ENCODE measurements around the gene TANC1. TPM values are rescaled to one million over a fixed set of nuclear protein-coding genes. Genes with fewer than 3 reads are reported as not detected.

TANC1 gene
- total RNA-seq, 1 experiment from 2014 or later = 19.3 TPM

DNA sequence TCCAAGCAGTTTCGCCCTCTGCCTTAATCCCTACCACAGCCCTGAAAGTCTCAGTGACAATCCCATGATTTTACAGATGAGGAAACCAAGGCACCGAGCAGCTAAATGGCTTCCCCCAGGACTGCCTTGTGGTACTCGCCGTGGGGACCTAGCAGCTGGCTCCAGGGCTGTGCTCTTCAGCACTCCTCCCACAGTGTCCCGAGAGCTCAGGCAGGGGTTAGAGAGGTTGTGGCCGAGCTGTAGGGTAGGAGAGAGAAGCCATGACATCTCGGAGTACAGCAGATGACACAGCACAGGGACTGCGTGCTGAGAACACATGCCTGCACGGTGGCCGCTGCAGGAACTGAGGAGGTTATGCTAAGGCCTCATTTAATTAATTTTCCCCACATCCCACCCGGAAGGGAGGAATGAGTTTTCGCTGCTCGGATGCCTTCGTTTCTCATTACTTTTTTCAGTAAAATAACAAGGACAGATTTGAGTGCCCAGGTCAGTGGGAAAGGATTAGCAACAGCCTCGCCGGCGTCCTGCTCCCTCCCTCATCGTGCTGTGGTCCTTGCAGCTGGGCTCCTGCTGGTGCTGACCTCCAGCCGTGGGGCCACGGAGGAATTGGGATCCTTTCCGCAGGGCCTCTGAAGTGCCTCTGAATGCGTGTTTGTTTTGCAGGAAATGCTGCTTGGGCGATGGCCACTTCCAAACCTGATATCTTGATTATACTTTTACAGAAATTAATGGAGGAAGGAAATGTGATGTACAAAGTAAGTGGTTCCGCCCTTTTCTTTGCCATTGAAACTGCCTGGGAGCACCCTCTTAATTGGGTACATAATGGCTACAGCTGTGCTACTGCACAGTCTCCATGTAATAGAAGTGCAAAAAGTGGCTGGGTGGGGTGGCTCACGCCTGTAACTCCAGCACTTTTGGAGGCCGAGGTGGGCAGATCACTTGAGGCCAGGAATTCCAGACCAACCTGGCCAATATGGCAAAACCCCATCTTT lies 256.9 kb downstream of the TANC1 start:
- DNase-seq (ENCODE audit: low read depth) = no peak

DNA sequence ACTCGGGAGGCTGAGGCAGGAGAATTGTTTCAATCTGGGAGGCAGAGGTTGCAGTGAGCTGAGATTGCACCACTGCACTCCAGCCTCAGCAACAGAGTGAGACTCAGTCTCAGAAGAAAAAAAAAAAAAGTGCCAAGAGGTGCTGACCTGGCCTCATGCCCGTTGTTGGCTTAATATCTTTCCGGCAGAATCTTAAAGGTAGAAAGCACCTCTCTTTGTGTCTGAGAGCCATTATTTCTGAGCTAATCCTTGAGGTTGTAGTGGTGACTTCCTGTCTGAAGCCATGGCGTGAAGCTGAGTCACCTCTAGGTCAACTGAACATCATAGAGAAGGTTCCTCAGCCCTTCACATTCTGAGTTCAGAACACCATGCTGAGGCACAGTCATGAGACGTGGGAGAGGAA lies 257.6 kb downstream of the TANC1 start:
- DNase-seq (ENCODE audit: low read depth) = peak; percentile 80

DNA sequence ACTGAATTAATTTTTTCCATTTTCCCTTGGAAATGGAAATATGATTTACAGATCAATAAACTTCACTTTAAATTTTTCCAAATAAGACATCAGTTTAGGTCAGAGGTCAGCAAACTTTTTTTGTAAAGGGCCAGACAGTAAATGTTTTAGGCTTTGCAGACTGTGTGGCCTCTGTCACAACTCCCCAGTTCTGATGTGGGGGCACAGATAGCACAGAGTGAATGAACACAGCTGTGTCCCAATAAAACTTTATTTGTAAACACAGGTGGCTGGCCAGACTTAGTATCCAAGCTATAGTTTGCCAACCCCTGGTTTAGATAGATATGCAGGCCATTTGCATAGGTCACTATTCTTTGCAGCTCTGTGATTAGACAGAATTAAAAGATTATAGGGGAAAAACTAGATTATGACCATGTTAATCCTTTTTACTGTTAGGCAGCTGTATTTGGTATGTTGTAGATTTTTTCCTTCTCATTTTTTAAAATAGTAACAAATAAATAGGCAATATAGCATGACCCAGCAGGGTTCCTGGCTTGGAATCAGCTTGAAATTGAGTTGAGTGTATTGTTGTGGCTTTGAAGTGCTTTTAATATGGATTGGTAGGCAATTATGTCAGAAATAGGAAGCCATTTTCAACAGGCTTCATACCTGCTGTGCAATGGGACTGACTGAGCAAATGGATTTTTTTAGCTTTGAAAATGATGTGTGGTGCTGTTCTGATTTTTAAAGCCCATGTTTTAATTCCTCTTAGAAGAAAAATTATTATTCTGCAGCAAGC lies 258.4 kb downstream of the TANC1 start:
- no peak for DNase-seq (ENCODE audit: low read depth)

DNA sequence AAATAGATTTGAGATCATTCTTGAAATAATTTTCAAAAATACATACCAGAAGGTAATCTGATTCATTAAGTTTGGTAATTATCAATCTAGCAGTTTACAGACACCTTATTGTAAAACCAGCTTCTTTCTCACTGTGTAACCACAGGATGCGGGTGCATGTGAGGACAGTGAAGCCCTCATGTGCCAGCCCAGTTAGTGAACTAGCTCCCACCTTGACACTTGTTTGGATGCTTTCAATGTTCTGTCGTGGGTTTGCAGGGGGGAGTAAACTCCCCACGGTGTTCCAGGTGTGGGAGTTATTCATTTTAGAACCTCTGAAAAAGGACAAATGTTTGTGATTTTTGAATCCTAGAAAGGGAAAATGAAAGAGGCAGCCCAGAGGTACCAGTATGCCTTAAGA lies 259.0 kb downstream of the TANC1 start:
- no peak for DNase-seq (ENCODE audit: low read depth)

DNA sequence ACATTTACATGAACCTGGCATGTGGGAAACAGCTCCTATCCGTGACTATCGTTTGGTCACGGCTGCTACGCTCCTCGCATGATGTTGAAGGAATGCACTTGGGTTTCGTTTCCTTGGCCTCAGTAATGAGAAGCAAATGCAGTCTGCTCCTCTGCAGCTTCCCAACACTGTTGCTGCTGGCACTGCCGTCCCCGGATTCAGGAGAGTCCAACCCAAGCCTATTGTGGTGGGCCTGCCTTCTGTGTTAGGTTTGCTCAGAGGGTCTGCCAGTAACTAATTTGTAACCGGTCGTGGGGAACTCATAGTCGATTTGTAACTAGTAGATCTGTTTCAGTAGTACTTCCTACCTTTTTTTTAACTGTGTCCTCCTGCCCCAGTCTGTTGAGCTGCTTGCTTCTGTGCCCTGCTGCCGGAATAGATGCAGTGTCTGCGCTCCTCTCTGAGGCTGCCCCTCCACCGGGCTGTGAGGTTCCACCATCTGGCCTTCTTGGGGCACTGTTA lies 259.7 kb downstream of the TANC1 start:
- DNase-seq (ENCODE audit: low read depth) = no peak

DNA sequence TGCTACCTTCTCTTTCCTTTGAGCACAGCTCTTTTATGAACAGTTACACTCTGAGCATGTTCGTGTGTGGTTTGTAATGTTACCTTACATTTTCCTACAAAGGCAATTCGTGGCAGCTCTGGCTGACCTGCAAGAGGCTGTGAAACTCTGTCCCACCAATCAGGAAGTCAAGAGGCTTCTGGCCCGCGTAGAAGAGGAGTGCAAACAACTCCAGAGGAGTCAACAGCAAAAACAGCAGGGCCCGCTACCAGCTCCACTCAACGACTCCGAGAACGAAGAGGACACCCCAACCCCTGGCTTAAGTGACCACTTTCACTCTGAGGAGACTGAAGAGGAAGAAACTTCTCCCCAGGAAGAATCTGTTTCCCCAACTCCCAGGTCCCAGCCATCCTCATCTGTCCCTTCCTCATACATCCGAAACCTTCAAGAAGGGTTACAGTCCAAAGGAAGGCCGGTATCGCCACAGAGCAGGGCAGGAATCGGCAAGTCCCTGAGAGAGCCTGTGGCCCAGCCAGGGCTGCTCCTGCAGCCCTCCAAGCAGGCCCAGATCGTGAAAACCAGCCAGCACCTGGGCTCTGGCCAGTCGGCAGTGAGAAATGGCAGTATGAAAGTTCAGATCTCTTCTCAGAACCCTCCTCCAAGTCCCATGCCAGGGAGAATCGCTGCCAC lies 261.2 kb downstream of the TANC1 start:
- DNase-seq (ENCODE audit: low read depth) = no peak

DNA sequence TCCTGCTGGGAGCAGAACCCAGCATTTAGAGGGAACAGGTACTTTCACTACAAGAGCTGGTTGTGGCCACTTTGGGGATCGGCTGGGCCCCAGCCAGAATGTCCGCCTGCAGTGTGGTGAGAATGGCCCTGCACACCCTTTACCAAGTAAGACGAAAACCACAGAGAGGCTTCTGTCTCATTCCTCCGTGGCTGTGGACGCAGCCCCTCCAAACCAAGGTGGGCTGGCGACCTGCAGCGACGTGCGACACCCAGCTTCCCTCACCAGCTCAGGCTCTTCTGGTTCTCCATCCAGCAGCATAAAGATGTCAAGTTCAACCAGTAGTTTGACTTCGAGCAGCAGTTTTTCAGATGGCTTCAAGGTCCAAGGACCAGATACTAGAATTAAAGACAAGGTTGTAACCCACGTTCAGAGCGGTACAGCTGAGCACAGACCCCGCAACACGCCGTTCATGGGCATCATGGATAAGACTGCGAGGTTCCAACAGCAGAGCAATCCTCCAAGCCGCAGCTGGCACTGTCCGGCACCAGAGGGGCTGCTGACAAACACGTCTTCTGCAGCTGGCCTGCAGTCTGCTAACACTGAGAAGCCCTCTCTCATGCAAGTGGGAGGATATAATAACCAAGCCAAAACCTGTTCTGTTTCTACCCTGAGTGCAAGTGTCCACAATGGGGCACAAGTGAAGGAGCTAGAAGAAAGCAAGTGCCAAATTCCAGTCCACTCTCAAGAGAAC lies 261.9 kb downstream of the TANC1 start:
- DNase-seq (ENCODE audit: low read depth) = no peak

DNA sequence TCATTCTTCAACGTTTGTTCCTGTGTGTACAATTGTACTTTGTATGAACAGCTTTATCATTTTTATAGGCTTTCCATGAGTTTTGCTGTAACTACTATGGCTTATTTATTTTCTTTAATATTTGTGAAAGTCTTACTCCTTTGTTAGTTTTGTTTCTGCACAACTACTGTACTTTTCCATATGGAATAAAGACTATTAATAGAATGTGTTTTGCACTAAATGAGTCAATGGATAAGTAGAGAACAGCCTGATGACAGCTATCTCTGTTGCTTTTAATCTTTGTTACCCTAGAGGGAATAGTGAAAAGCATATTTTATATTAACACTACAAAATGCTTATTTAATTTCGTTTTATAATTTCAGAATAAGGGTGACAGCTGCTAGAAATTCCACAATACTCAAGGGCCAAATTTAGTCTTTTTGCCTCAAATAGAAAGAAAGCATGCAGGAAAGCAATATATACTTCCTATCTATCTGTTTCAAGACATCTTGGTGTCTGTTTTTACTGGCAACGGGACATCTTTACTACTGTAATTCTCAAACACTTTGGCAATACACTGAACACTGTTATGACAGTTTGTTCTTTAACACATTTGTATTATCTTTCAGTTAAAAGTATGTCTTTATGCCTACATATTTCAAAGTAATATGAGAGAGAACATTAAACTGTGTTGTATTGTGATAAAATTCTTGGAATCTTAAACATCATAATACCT lies 264.2 kb downstream of the TANC1 start:
- DNase-seq (ENCODE audit: low read depth) = no peak

DNA sequence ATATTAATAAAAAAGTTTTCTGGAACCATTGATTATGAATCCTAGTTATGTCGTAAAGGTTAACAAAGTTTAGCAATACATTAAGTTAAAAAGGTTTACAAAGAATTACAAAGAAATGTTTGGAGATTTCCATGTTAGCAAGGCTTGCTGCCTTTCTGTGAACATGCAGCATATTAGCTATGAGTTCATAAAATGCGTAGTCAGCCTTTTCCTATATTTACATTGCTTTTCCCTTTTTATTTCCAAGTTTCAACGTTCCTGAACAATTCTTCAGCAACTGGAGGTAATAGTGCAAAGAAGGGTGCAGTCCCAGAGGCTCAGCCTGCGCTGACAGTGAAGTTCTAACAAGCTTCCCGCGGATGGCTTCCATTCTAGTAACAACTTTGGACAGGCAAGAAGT lies 266.4 kb downstream of the TANC1 start:
- no peak for DNase-seq (ENCODE audit: low read depth)

DNA sequence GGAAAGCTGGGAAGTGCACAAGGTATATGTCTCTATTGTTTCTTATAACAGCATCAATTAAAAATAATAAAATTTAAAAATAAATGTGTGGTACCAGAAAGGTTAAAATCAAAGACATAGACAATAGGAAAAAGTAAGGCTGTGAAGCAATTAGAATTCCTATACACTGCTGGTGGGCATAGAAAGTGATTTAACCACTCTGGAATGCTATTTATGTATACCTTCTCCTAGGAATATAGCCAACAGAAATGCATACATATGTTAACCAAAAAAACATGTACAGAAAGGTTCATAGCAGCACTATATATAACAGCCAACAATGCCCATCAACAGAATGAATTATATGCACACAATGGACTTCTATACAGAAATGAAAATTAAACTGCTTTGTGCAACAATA lies 275.1 kb downstream of the TANC1 start:
- no peak for DNase-seq (ENCODE audit: low read depth)

DNA sequence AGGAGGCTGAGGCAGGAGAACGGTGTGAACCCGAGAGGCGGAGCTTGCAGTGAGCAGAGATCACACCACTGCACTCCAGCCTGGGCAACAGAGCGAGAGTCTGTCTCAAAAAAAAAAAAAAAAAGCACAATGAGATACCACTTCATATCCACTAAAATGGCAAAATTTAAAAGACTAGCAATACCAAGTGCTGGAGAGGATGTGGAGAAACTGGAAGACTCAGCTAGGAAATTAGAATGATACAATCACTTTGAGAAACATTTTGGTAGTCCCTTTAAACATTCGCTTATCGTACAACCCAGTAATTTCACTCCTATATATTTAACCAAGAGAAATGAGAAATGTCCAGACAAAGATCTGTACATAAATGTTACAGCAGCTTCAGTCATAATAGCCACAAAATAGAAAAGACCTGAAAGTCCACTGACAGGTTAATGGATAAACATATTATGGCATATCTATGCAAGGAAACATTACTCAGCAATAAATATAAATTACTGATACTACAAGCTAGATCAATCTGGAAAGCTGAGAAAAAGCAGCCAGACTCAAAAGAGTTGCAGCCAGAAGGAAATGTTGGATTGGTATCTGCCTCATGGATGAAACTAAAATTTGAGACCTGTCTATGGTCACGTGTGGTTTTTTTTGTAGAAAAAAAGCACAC lies 278.0 kb downstream of the TANC1 start:
- no peak for DNase-seq (ENCODE audit: low read depth)

DNA sequence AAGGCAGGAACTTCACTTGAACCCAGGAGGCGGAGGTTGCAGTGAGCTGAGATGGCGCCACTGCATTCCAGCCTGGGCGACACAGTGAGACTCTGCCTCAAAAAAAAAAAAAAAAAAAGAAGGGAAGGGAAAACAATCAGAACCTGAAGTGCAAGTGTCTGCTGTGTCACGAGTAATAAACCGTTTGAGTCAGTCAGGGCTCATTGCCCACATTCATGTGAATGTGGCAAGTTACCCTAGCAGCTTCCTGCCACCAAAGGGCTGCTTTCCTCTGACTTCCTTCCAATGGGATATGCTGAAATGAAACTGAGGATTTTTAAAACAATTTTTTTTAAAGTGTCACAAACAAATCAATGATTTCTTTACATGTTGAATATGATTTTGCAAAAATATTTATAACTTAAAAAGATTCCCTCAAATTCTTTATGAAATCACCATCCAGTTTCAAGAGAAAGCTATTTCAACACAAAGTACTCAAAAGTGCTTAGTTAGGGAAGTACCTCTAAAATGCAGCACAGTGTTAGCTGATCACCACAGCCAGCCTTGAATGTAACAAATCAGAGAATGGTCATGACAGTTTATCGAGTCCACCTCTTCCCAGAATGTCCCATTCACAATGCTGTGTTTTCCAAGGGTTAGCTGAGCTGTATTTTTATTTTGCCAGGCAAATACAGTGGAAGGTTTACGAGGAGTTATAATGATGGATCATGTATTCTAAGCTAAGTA lies 281.7 kb downstream of the TANC1 start:
- DNase-seq (ENCODE audit: low read depth) = peak; percentile 91

DNA sequence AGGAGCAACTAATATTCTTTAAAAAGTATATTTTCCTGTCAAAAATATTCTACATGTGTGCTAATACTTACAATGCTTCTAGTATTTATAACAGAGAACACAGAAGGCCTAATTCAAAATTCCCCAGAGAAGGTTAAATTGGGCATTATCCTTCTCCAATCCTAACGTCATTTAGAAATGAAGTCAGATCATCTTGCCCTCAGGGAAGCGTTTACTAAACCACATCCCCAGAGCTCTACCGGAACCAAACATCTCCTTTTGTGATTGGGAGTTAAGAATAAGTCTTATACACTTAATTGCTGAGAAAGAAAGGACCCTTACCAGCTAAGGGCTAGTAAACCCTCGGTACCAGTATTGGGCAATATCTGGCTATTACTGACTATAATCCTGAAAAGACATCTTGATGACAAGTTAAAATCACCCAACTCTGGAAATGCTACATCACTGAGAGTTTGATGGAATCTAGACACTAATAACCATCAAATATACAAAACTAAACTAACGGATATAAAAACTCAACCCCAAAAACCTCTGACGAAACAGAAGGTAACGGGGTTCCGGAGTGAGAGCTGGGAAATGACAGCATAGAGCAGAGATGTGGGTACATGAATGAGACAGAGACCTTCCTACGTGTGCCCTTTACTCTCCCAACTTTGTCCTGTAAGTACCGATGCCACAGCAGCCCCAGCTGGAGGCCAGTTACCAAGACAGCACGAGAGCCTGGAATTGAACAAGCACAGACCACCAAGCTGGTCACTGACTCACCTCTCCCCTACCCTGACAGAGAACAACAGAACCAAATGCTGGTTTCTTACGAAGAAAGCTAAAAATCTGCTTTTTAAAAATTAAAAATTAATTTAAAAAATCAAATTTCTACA lies 283.1 kb downstream of the TANC1 start:
- no peak for DNase-seq (ENCODE audit: low read depth)

DNA sequence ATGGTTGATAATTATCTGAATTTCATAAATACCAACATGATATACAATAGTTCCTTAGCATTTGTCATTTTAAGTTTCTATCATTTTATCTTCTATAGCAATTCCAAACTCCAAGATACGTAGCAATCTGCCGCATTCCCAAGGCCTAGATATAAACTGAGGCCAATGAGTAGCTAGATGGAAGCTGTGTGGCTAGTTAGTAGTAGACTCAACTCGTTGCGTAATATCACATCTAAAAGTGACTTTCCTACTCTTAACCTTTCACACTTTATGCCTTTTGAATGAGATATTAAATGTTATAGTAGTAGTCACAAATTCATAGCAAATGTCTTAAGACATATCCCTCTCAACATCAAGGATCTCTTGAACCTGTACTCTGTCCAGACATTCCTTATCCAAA lies 284.5 kb downstream of the TANC1 start:
- no peak for DNase-seq (ENCODE audit: low read depth)

DNA sequence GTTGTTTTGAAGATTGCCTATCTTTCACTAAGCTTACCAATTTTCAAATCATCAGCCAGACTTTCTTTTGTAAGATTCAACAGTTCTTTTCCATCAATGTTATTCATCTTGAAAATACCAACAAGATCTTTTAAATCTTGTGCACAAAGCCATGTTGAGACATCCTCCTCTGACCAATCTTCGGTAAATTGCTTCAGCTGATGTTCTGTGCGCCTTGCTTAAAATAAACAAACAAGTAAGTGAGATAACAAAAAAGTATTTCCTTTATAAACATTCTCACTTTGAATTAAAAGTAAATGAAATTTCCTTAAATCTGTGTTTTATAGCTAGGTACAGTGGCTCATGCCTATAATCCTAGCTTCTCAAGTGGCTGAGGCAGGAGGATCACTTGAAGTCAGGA lies 287.7 kb downstream of the TANC1 start:
- DNase-seq (ENCODE audit: low read depth) = no peak

DNA sequence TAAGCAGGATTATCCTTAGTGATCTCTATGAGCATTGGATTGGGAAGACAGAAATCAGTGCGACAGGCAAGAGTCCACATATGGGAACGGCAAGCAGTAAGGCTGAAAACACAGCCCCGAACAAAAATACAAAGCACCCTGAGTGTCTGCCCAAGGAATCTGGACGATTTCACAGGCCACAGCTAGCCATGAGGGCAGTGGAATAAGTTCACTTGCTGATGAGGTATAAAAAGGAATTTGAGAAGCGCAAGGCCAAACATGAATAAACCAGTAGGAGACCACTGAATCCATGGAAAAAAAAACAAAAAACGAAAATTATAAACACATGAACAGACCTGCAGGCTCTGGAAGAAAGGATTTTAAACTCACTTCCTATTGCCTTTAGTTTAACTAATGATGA lies 293.8 kb downstream of the TANC1 start:
- DNase-seq (ENCODE audit: low read depth) = no peak

DNA sequence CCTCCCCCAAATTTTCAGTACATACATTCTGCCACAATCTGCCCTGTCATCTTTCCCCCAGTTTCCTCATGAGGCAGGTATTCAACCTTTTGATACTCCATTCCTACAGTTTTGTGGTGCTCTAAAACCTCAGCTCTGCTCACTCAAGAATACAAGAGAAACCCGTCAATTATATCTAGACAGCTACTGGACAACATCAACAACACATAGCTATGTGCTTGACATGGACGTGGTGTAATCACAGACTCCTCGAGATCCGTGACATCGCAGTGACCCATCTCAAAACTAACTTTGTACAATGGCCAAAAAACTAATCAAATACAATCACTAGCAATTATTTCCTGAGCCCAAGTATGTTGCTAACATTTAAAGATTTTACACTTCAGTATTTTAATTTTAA lies 294.5 kb downstream of the TANC1 start:
- no peak for DNase-seq (ENCODE audit: low read depth)

DNA sequence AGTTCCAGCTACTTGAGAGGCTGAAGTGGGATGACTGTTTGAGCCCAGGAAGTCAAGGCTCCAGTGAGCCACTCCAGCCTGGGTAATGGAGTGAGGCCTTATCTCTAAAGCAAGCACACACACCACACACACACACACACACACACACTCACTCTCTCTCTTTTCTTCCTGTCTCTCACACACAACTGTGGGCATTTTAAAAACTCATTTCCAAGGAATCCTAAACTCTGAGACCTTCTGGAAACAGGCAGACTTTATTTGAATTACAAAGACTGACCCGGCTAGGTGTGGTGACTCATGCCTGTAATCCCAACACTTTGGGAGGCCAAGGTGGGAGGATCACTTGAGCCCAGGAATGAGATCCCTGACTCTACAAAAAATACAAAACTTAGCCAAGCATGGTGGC lies 296.7 kb downstream of the TANC1 start:
- peak; percentile 59 for DNase-seq (ENCODE audit: low read depth)

DNA sequence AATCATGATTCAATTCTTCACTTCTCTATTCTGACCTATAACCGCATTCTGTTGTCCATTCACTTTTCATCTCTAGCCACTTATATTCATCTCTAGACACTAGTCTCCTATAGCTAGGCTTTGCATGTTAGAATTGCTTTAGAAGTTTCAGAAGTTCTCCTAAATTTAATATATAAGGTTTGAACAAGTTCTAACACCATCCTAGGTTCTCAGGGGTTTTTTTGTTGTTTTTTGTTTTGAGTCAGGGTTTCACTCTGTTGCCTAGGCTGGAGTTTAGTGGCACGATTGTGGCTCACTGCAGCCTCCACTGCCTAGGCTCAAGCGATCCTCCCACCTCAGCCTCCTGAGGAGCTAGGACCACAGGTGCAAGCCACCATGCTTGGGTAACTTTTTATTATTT lies 298.1 kb downstream of the TANC1 start:
- DNase-seq (ENCODE audit: low read depth) = no peak
